Measurements from ENCODE around the gene LRRFIP1. TPM values are rescaled to one million over a fixed set of nuclear protein-coding genes. Genes with fewer than 3 reads are reported as not detected.

LRRFIP1 gene
- total and polyA plus RNA-seq, 9 of the 15 experiments (the other 6 are each of a cell fraction or from before 2014, with no cell fraction given), result 13.1 to 45.2 (median 31.3) TPM

DNA sequence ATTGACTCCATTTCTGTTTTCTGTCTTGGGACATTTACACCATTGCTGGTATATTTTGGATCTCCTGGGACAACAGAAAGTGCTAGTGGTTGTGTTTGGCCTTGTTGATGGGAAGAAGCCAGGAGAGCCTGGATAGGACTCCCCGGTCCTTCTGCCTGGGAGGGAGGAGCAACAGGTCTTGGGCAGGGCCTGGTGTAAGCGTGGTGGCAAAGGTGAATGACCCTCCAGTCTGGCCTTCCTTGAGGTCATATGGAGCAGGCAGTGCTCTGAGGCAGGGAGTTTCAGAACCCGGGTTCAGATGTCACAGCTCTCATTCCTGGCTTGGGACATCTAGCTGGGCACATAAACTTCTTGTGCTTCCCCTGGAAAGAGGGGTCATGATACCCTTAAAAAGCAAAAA lies 115.2 kb downstream of the LRRFIP1 start (continued):
- TF ChIP-seq, protein P1, sequence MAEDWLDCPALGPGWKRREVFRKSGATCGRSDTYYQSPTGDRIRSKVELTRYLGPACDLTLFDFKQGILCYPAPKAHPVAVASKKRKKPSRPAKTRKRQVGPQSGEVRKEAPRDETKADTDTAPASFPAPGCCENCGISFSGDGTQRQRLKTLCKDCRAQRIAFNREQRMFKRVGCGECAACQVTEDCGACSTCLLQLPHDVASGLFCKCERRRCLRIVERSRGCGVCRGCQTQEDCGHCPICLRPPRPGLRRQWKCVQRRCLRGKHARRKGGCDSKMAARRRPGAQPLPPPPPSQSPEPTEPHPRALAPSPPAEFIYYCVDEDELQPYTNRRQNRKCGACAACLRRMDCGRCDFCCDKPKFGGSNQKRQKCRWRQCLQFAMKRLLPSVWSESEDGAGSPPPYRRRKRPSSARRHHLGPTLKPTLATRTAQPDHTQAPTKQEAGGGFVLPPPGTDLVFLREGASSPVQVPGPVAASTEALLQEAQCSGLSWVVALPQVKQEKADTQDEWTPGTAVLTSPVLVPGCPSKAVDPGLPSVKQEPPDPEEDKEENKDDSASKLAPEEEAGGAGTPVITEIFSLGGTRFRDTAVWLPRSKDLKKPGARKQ (CRISPR knock-in tag; IDR thresholded peaks at IDR 0.05), result no peak

DNA sequence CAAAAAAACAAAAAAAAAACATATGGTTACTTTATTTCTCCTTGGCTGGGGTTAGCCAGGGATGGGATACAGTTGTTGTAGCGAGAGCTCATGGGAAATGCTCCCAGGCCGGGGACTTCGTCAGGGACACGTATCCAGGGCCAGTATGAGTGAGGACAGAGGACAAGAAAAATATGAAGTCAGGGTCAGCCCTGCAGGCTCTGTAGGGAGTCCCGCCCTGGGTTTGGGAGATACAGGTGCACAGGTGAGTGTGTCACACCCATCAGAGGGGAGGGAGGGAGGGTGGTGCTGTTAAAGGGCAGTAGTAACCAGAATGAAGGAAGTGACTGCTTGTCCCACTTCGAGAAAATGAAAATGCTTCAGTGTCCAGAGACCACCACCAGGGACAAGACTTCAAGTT lies 115.6 kb downstream of the LRRFIP1 start:
- Histone ChIP-seq H3K36me3 (ENCODE audit: control insufficient read depth, insufficient read depth, low read length) (no peaks in the 10 kb centered on the region), H3K4me2 (ENCODE audit: insufficient read depth, low read length) (no peak overlapping the region), H3K9me3 (replicated peaks; ENCODE audit: control insufficient read depth, insufficient read depth, low read depth, low read length) (no peaks in the 10 kb centered on the region), H4K20me1 (replicated peaks; ENCODE audit: control insufficient read depth, insufficient read depth, low read length) (peaks cover 7% of the 10 kb centered on the region; the same call in 1 of the 2 replicates), H3K4me1 (replicated peaks in 1 of 2; ENCODE audit: control insufficient read depth in 2 of 2, insufficient read depth in 2 of 2, low read length in 2 of 2) (peaks cover 0 to 8% of the 10 kb centered on the region in 2 experiments; a peak in 3 of 5 replicates), H3K27me3 (ENCODE audit: control insufficient read depth in 2 of 2, insufficient read depth in 2 of 2, low read length in 2 of 2) (no peaks in the 10 kb centered on the region), H2AFZ (ENCODE audit: low read depth, low read length) (no peak overlapping the region), H3K27ac (ENCODE audit: extremely low read depth, low read depth, low read length) (no peak overlapping the region), H3K9me1 (ENCODE audit: control insufficient read depth, insufficient read depth, low read length) (no peaks in the 10 kb centered on the region), H3K9ac (ENCODE audit: insufficient read depth in 1 of 2, low read depth in 2 of 2, low read length in 2 of 2) (no peak overlapping the region), H3K4me3 (no peak overlapping the region), H3K79me2 (ENCODE audit: control insufficient read depth, insufficient read depth, low read length) (no peaks in the 10 kb centered on the region)
- WGBS (ENCODE audit: insufficient coverage, low coverage, missing lambda C conversion rate), result 78% methylated on average over 5 of the region's 6 CpGs
- in situ Hi-C loops (cut with MboI) (loop anchor here (5.0 kb wide), 1 partner anchor 66 kb away; no protein-coding TSS in a partner anchor), intact Hi-C loops (cut with micrococcal nuclease) (loop anchor here (10.0 kb wide), 1 partner anchor 158 kb away; no protein-coding TSS in a partner anchor)
- ChIA-PET POLR2A (interaction anchor here (0.6 kb wide), 1 partner anchor 72 kb away, joined by 3 read pairs; no protein-coding TSS in a partner anchor), CTCF (ENCODE audit: low intra/inter-chr PET ratio) (interaction anchor here (0.6 to 4.3 kb wide), 2 partner anchors 70 to 598 kb away, joined by 5 to 59 read pairs; no protein-coding TSS in a partner anchor)
- no TSS peak for BruUV-seq (replicated peaks)
- ATAC-seq (no peak), FAIRE-seq (no peak), DNase-seq (ENCODE audit: extremely low read depth in 1 of 4, low spot score in 3 of 4) (no peak)
- no peak for TF ChIP-seq NCOA2 (IDR thresholded peaks at IDR 0.05; ENCODE audit: partially characterized antibody in 2 of 2)
- no peak for TF ChIP-seq LEF1 (IDR thresholded peaks at IDR 0.05)
- no peak for TF ChIP-seq CBX5 (IDR thresholded peaks at IDR 0.05; ENCODE audit: borderline replicate concordance, low read depth)
- no peak for TF ChIP-seq ZSCAN29 (IDR thresholded peaks at IDR 0.05)
- TF ChIP-seq, protein P2, sequence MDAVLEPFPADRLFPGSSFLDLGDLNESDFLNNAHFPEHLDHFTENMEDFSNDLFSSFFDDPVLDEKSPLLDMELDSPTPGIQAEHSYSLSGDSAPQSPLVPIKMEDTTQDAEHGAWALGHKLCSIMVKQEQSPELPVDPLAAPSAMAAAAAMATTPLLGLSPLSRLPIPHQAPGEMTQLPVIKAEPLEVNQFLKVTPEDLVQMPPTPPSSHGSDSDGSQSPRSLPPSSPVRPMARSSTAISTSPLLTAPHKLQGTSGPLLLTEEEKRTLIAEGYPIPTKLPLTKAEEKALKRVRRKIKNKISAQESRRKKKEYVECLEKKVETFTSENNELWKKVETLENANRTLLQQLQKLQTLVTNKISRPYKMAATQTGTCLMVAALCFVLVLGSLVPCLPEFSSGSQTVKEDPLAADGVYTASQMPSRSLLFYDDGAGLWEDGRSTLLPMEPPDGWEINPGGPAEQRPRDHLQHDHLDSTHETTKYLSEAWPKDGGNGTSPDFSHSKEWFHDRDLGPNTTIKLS (IDR thresholded peaks at IDR 0.05; ENCODE audit: borderline replicate concordance, low read depth), result no peak
- no peak for TF ChIP-seq ZSCAN32 (CRISPR knock-in tag; IDR thresholded peaks at IDR 0.05)
- TF ChIP-seq ARHGAP35 (IDR thresholded peaks at IDR 0.05; ENCODE audit: partially characterized antibody), result no peak
- no peak for TF ChIP-seq ZNF583 (CRISPR knock-in tag; IDR thresholded peaks at IDR 0.05)
- TF ChIP-seq MTA1 (IDR thresholded peaks at IDR 0.05; ENCODE audit: borderline replicate concordance), result no peak
- TF ChIP-seq, protein P3, sequence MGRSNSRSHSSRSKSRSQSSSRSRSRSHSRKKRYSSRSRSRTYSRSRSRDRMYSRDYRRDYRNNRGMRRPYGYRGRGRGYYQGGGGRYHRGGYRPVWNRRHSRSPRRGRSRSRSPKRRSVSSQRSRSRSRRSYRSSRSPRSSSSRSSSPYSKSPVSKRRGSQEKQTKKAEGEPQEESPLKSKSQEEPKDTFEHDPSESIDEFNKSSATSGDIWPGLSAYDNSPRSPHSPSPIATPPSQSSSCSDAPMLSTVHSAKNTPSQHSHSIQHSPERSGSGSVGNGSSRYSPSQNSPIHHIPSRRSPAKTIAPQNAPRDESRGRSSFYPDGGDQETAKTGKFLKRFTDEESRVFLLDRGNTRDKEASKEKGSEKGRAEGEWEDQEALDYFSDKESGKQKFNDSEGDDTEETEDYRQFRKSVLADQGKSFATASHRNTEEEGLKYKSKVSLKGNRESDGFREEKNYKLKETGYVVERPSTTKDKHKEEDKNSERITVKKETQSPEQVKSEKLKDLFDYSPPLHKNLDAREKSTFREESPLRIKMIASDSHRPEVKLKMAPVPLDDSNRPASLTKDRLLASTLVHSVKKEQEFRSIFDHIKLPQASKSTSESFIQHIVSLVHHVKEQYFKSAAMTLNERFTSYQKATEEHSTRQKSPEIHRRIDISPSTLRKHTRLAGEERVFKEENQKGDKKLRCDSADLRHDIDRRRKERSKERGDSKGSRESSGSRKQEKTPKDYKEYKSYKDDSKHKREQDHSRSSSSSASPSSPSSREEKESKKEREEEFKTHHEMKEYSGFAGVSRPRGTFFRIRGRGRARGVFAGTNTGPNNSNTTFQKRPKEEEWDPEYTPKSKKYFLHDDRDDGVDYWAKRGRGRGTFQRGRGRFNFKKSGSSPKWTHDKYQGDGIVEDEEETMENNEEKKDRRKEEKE (IDR thresholded peaks at IDR 0.05; ENCODE audit: borderline replicate concordance in 1 of 2, control insufficient read depth in 1 of 2, low read depth in 2 of 2, low read length in 1 of 2), result no peak
- no peak for TF ChIP-seq HMG20A (CRISPR knock-in tag; conservative IDR thresholded peaks at IDR 0.05)
- TF ChIP-seq ZNF384 (IDR thresholded peaks at IDR 0.05; ENCODE audit: low read depth, low read length), result no peak
- no peak for TF ChIP-seq EGR1 (conservative IDR thresholded peaks at IDR 0.05)
- no peak for TF ChIP-seq SRSF3 (IDR thresholded peaks at IDR 0.05; ENCODE audit: insufficient read depth, low read length)
- no peak for TF ChIP-seq XRCC3 (IDR thresholded peaks at IDR 0.05)
- TF ChIP-seq HDAC2 (IDR thresholded peaks at IDR 0.05), result no peak

Data from K562 (cell line).